OCI-LY7 (cell line): ENCODE results near the gene RTL9. TPM values are rescaled to one million over a fixed set of nuclear protein-coding genes. Genes with fewer than 3 reads are reported as not detected.

Source experiments
- BruUV-seq: library from RNA; stranded (reverse); fragments of 400-500 nt; replicated peaks from 2 replicates; lab custom pipeline; 2021; lab: Mats Ljungman, UMichigan
- CTCF ChIA-PET: fragments of 300-600 bp; sonication (Branson Sonifier 250); formaldehyde crosslinking; loops from one replicate; lab custom pipeline; 2022; ENCODE audit warnings: antibody characterized with exemption; ENCODE audit not compliant: unreplicated experiment; lab: Charles Lee
- POLR2A ChIA-PET: fragments of 300-600 bp; sonication (Branson Sonifier 250); formaldehyde crosslinking; loops from one replicate; lab custom pipeline; 2022; ENCODE audit warnings: antibody characterized with exemption; lab: Charles Lee
- DNase-seq: peaks from one replicate; pipeline ENCODE4 v3.0.0-alpha.2; 2015; ENCODE audit warnings: low spot score
- H2AFZ ChIP-seq: fragments of 200-600 bp; sonication (generic), shearing (Covaris generic); 2 replicates; pipeline ENCODE4 v1.6.1; 2014; ENCODE audit warnings: mild to moderate bottlenecking, antibody characterized with exemption, low read length, moderate library complexity
- H3K27ac ChIP-seq: fragments of 200-600 bp; sonication (generic); 2 replicates; pipeline ENCODE4 v1.5.1; 2014; ENCODE audit warnings: mixed run types, low read depth, mild to moderate bottlenecking, moderate library complexity, low read length, inconsistent platforms; ENCODE audit not compliant: poor library complexity, severe bottlenecking
- H3K36me3 ChIP-seq: fragments of 200-600 bp; sonication (generic); 2 replicates; pipeline ENCODE4 v1.6.1; 2014; ENCODE audit warnings: mild to moderate bottlenecking, antibody characterized with exemption, low read length, moderate library complexity, mixed read lengths; ENCODE audit not compliant: insufficient read depth
- H3K4me1 ChIP-seq: fragments of 200-600 bp; sonication (generic); 2 replicates; pipeline ENCODE4 v1.5.1; 2014; ENCODE audit warnings: mild to moderate bottlenecking, low read length; ENCODE audit not compliant: insufficient read depth, poor library complexity, severe bottlenecking
- H3K4me2 ChIP-seq: fragments of 200-600 bp; sonication (generic); 2 replicates; pipeline ENCODE4 v1.6.1; 2014; ENCODE audit warnings: mild to moderate bottlenecking, low read length
- H3K4me3 ChIP-seq: fragments of 200-600 bp; sonication (generic); 2 replicates; pipeline ENCODE4 v1.5.1; 2014; ENCODE audit warnings: mild to moderate bottlenecking, low read depth, low read length; ENCODE audit not compliant: poor library complexity, severe bottlenecking
- H3K79me2 ChIP-seq: fragments of 200-600 bp; sonication (generic); 2 replicates; pipeline ENCODE4 v1.6.1; 2016; ENCODE audit warnings: low read depth, mild to moderate bottlenecking, low read length, moderate library complexity, mixed read lengths; ENCODE audit not compliant: insufficient read depth
- H3K9me2 ChIP-seq: fragments of 200-600 bp; sonication (generic); 2 replicates; pipeline ENCODE4 v1.6.1; 2016; ENCODE audit warnings: mild to moderate bottlenecking, low read length, mixed read lengths; ENCODE audit not compliant: insufficient read depth
- H3K9me3 ChIP-seq: fragments of 200-600 bp; sonication (generic); 2 replicates; pipeline ENCODE4 v1.6.1; 2014; ENCODE audit warnings: mild to moderate bottlenecking, mixed run types, low read length, mixed read lengths
- H4K20me1 ChIP-seq: fragments of 200-600 bp; sonication (generic); 2 replicates; pipeline ENCODE4 v1.6.1; 2014; ENCODE audit warnings: mild to moderate bottlenecking, antibody characterized with exemption, low read length, moderate library complexity, mixed read lengths; ENCODE audit not compliant: insufficient read depth
- CTCF ChIP-seq: fragments of 200-600 bp; sonication (generic); conservative IDR thresholded peaks from 2 replicates; pipeline ENCODE4 v1.5.1; 2014; ENCODE audit warnings: mild to moderate bottlenecking, antibody characterized with exemption, low read length, moderate library complexity, mixed read lengths
- EZH2phosphoT487 ChIP-seq: fragments of 200-600 bp; sonication (generic); IDR thresholded peaks from 2 replicates; pipeline ENCODE4 v1.6.1; 2018; ENCODE audit warnings: low read depth, borderline replicate concordance, mild to moderate bottlenecking, mixed run types, antibody characterized with exemption, low read length, moderate library complexity, mixed read lengths
- intact Hi-C: fragments of 100-400 bp; cut with micrococcal nuclease; formaldehyde crosslinking; loops from one replicate; pipeline ENCODE4 v1.10.0; 2022; ENCODE audit not compliant: unreplicated experiment
- total RNA-seq, 2 experiments: library from RNA; depleted of rRNA in 1 of 2; stranded (reverse); fragments of >200 nt in 1 of 2; shearing (Covaris generic) in 1 of 2; gene quantifications; 2 replicates each; pipeline ENCODE4 v1.2.3, GENCODE V29; 2014 to 2022

The RTL9 gene
- total RNA-seq, 2 experiments from 2014 or later, result not detected

GRCh38 chrX:110395877-110396276, 37.2 kb downstream of the RTL9 start:
- H3K4me2 ChIP-seq, result no peak overlapping the region
- no peak for DNase-seq
- H3K4me3 ChIP-seq, result no peak overlapping the region
- no peaks in the 10 kb centered on the region for H4K20me1 ChIP-seq
- no peaks in the 10 kb centered on the region for H3K36me3 ChIP-seq
- ChIA-PET POLR2A (no interaction called here), CTCF (no interaction called here)
- intact Hi-C loops, result no loop called here
- H3K9me2 ChIP-seq, result no peaks in the 10 kb centered on the region
- H3K27ac ChIP-seq, result no peak overlapping the region
- no TSS peak for BruUV-seq
- H3K4me1 ChIP-seq, result no peaks in the 10 kb centered on the region
- H3K79me2 ChIP-seq, result no peaks in the 10 kb centered on the region
- H2AFZ ChIP-seq, result no peak overlapping the region
- H3K9me3 ChIP-seq, result no peaks in the 10 kb centered on the region
- no peak for TF ChIP-seq CTCF
- TF ChIP-seq EZH2phosphoT487, result no peak

- Histone ChIP-seq H2AFZ (no peak overlapping the region), H4K20me1 (no peaks in the 10 kb centered on the region), H3K79me2 (no peaks in the 10 kb centered on the region), H3K9me2 (no peaks in the 10 kb centered on the region), H3K4me1 (no peaks in the 10 kb centered on the region), H3K9me3 (no peaks in the 10 kb centered on the region), H3K4me3 (no peak overlapping the region), H3K36me3 (no peaks in the 10 kb centered on the region), H3K27ac (no peak overlapping the region), H3K4me2 (no peak overlapping the region)
- POLR2A ChIA-PET, result interaction anchor here (0.6 to 1.3 kb wide), 2 partner anchors 13 to 227 kb away, joined by 3 to 4 read pairs; no protein-coding TSS in a partner anchor
- TF ChIP-seq EZH2phosphoT487, result no peak
- TF ChIP-seq CTCF, result no peak
- CTCF ChIA-PET, result interaction anchor here (0.6 kb wide), 1 partner anchor 79 kb away, joined by 3 read pairs; the partner anchor contains the start of gene AMMECR1
- intact Hi-C loops, result no loop called here
- DNase-seq, result no peak
- BruUV-seq, result no TSS peak
Observed at GRCh38 chrX:110396735-110397134, 38.1 kb downstream of the RTL9 start.

- CTCF ChIA-PET, result interaction anchor here (0.6 kb wide), 1 partner anchor 79 kb away, joined by 3 read pairs; the partner anchor contains the start of gene AMMECR1
- DNase-seq, result no peak
- intact Hi-C loops, result no loop called here
- Histone ChIP-seq H3K4me3 (no peak overlapping the region), H3K9me3 (no peaks in the 10 kb centered on the region), H3K4me2 (no peak overlapping the region), H3K36me3 (no peaks in the 10 kb centered on the region), H2AFZ (no peak overlapping the region), H3K27ac (no peak overlapping the region), H3K9me2 (no peaks in the 10 kb centered on the region), H4K20me1 (no peaks in the 10 kb centered on the region), H3K79me2 (no peaks in the 10 kb centered on the region), H3K4me1 (no peaks in the 10 kb centered on the region)
- POLR2A ChIA-PET, result interaction anchor here (0.6 to 1.3 kb wide), 2 partner anchors 14 to 228 kb away, joined by 3 to 4 read pairs; no protein-coding TSS in a partner anchor
- no TSS peak for BruUV-seq
- no peak for TF ChIP-seq CTCF
- TF ChIP-seq EZH2phosphoT487, result no peak
Observed at GRCh38 chrX:110397339-110397738, 38.7 kb downstream of the RTL9 start.
